HepG2 (cell line): Measurements from ENCODE around the gene CHD9. TPM values are rescaled to one million over a fixed set of nuclear protein-coding genes. Genes with fewer than 3 reads are reported as not detected.

Experiments used
- ATAC-seq: fragments of 200-7000 bp; cut with Tn5 transposase; 3 replicates; pipeline ENCODE4 v1.9.1; 2020; ENCODE audit warnings: mild to moderate bottlenecking, moderate library complexity
- BruUV-seq: library from RNA; stranded (reverse); fragments of 400-500 nt; replicated peaks from 2 replicates; lab custom pipeline; 2021; lab: Mats Ljungman, UMichigan
- CTCF ChIA-PET: fragments of 300-600 bp; formaldehyde crosslinking; extraction: SDS; loops from one replicate; lab custom pipeline; 2021; ENCODE audit warnings: low total read pairs, inconsistent platforms, low intra/inter-chr PET ratio; lab: Yijun Ruan, JAX
- POLR2A ChIA-PET: fragments of 350-600 bp; sonication (Branson Sonifier 250); formaldehyde crosslinking; loops from one replicate; lab custom pipeline; 2020; ENCODE audit warnings: antibody characterized with exemption, inconsistent platforms; lab: Yijun Ruan, JAX
- DNase-seq: peaks from one replicate; pipeline ENCODE4 v3.0.0-alpha.2; 2015; ENCODE audit warnings: low spot score
- FAIRE-seq: peaks from 3 replicates; lab custom pipeline; 2011; peaks lifted over from hg19 to GRCh38; lab: Jason Lieb, UNC
- H2AFZ ChIP-seq: one replicate; pipeline ENCODE4 v1.6.1; 2011; ENCODE audit warnings: low read length, inconsistent platforms
- H3K27ac ChIP-seq: fragments of 300-600 bp; 3 replicates; pipeline ENCODE4 v1.8.0; 2011; ENCODE audit warnings: mixed run types, mild to moderate bottlenecking, mixed read lengths, low read length, inconsistent platforms; ENCODE audit not compliant: insufficient read depth; ENCODE audit errors: extremely low read length
- H3K27me3 ChIP-seq, 2 experiments: fragments of 200-600 bp in 1 of 2; 2 replicates in 1 of 2; 3 replicates in 1 of 2; pipeline versions ENCODE4 v1.6.0 to v1.8.0; 2011; ENCODE audit warnings: low read length in 2 of 2, mild to moderate bottlenecking in 2 of 2, moderate library complexity in 2 of 2, inconsistent platforms in 1 of 2; ENCODE audit not compliant: insufficient read depth in 2 of 2, control insufficient read depth in 1 of 2
- H3K36me3 ChIP-seq, 2 experiments: fragments of 200-600 bp in 1 of 2; replicated peaks in 1 of 2; 2 replicates in 1 of 2; 3 replicates in 1 of 2; pipeline versions ENCODE4 v1.5.1 to v1.8.0; 2011; ENCODE audit warnings: low read length in 2 of 2, inconsistent platforms in 1 of 2; ENCODE audit not compliant: insufficient read depth in 2 of 2, control insufficient read depth in 1 of 2
- H3K4me1 ChIP-seq: 2 replicates; pipeline ENCODE4 v1.5.1; 2012; ENCODE audit warnings: low read length, inconsistent platforms; ENCODE audit not compliant: insufficient read depth
- H3K4me2 ChIP-seq: 2 replicates; pipeline ENCODE4 v1.6.0; 2011; ENCODE audit warnings: low read depth, low read length, inconsistent platforms
- H3K4me3 ChIP-seq, 3 experiments: fragments of 200-600 bp in 1 of 3; sonication (generic), shearing (Covaris generic) in 1 of 3; replicated peaks in 1 of 3; 2 replicates each; pipeline ENCODE4 v1.5.1; 2011 to 2016; ENCODE audit warnings: low read length in 3 of 3, inconsistent platforms in 2 of 3, low read depth in 2 of 3, mild to moderate bottlenecking in 2 of 3, control low read depth in 1 of 3, mixed read lengths in 1 of 3; ENCODE audit not compliant: insufficient read depth in 1 of 3
- H3K79me2 ChIP-seq: one replicate; pipeline ENCODE4 v1.6.1; 2011; ENCODE audit warnings: low read length, inconsistent platforms; ENCODE audit not compliant: insufficient read depth
- H3K9ac ChIP-seq: 2 replicates; pipeline ENCODE4 v1.6.0; 2011; ENCODE audit warnings: mild to moderate bottlenecking, low read depth, low read length, inconsistent platforms; ENCODE audit not compliant: insufficient read depth
- H3K9me3 ChIP-seq: 2 replicates; pipeline ENCODE4 v1.5.1; 2012; ENCODE audit warnings: mild to moderate bottlenecking, low read length
- H4K20me1 ChIP-seq: 2 replicates; pipeline ENCODE4 v1.6.0; 2011; ENCODE audit warnings: inconsistent platforms, mild to moderate bottlenecking, low read length, moderate library complexity; ENCODE audit not compliant: insufficient read depth
- AKAP8 ChIP-seq: sonication (generic); formaldehyde crosslinking; IDR thresholded peaks from 2 replicates; pipeline ENCODE4 v1.5.1; 2020; ENCODE audit warnings: mild to moderate bottlenecking, missing genetic modification reagents
- CBX5 ChIP-seq: sonication (generic); formaldehyde crosslinking; IDR thresholded peaks from 2 replicates; pipeline ENCODE4 v1.4.0; 2020; ENCODE audit warnings: missing genetic modification reagents, borderline replicate concordance
- MAFF ChIP-seq: IDR thresholded peaks from 2 replicates; pipeline ENCODE4 v1.6.1; 2011; ENCODE audit warnings: low read depth, low read length, improper control_type of control experiment
- PITX1 ChIP-seq: sonication (generic); formaldehyde crosslinking; IDR thresholded peaks from 2 replicates; pipeline ENCODE4 v1.5.1; 2020; ENCODE audit warnings: mild to moderate bottlenecking, missing genetic modification reagents
- SMAD9 ChIP-seq: sonication (generic); formaldehyde crosslinking; IDR thresholded peaks from 2 replicates; pipeline ENCODE4 v1.5.1; 2020; ENCODE audit warnings: mild to moderate bottlenecking, missing genetic modification reagents
- ZFP36 ChIP-seq: fragments of 150-350 bp; IDR thresholded peaks from 2 replicates; pipeline ENCODE4 v1.6.1; 2018; ENCODE audit warnings: borderline replicate concordance, low read length, low read depth; ENCODE audit not compliant: partially characterized antibody
- ZNF143 ChIP-seq: sonication (generic); formaldehyde crosslinking; IDR thresholded peaks from 2 replicates; pipeline ENCODE4 v1.4.0; 2020; ENCODE audit warnings: missing genetic modification reagents
- ZNF337 ChIP-seq: sonication (generic); formaldehyde crosslinking; IDR thresholded peaks from 2 replicates; pipeline ENCODE4 v1.5.1; 2020; ENCODE audit warnings: missing genetic modification reagents, low read depth, mild to moderate bottlenecking, borderline replicate concordance
- ZNF446 ChIP-seq: sonication (generic); formaldehyde crosslinking; IDR thresholded peaks from 2 replicates; pipeline ENCODE4 v1.5.0; 2020; ENCODE audit warnings: mild to moderate bottlenecking, missing genetic modification reagents
- ZNF619 ChIP-seq: sonication (generic); formaldehyde crosslinking; IDR thresholded peaks from 2 replicates; pipeline ENCODE4 v1.4.0; 2020; ENCODE audit warnings: mild to moderate bottlenecking, missing genetic modification reagents
- WGBS: methylation state at CpG from one replicate; pipeline ENCODE4 v1.1.6; 2017; ENCODE audit warnings: low lambda C conversion rate; 5-methylcytosine and 5-hydroxymethylcytosine counted together
- in situ Hi-C: cut with HindIII; loops from 2 replicates; pipeline ENCODE4 v1.10.0; 2017; ENCODE audit warnings: low pct_unique_long_range_greater_than_20kb; ENCODE audit not compliant: extremely low pct_ligation_motif_present
- intact Hi-C: fragments of 100-400 bp; cut with micrococcal nuclease; formaldehyde crosslinking; loops from one replicate; pipeline ENCODE4 v1.10.0; 2022; ENCODE audit not compliant: unreplicated experiment
- polyA plus RNA-seq, 8 experiments: library from polyadenylated mRNA; depleted of rRNA in 3 of 8; stranded (reverse) in 7 of 8; unstranded in 1 of 8; fragments of >200 nt; fragmentation: Illumina TruSeq in 4 of 8; extraction: Trizol in 4 of 8; gene quantifications; 2 replicates each; pipeline versions ENCODE4 v1.2.1 to v1.2.3, GENCODE V29; 2011 to 2016; ENCODE audit warnings: low read depth in 4 of 8, missing spikeins in 1 of 8, mixed read lengths in 1 of 8; ENCODE audit not compliant: insufficient read depth in 1 of 8
- total RNA-seq, 5 experiments: library from RNA; depleted of rRNA; stranded (reverse); fragments of >200 nt; fragmentation: Illumina TruSeq; extraction: Trizol; gene quantifications; 2 replicates each; pipeline ENCODE4 v1.2.3, GENCODE V29; 2016; ENCODE audit warnings: low read depth in 1 of 5
- TF ChIP-seq, protein P1 (sequence below): sonication (generic); formaldehyde crosslinking; IDR thresholded peaks from 2 replicates; pipeline ENCODE4 v1.5.0; 2020; ENCODE audit warnings: mild to moderate bottlenecking, missing genetic modification reagents
- TF ChIP-seq, protein P2 (sequence below): sonication (generic); formaldehyde crosslinking; IDR thresholded peaks from 2 replicates; pipeline ENCODE4 v1.5.0; 2020; ENCODE audit warnings: missing genetic modification reagents

The CHD9 gene
- total and polyA plus RNA-seq, 2 of the 13 experiments (the other 11 are each of a cell fraction or from before 2014, with no cell fraction given) = 23.4 to 27.7 TPM

GRCh38 chr16:53235851-53236250, 181.1 kb downstream of the CHD9 start:
- H3K4me2 ChIP-seq = no peak overlapping the region
- no peak overlapping the region for H3K4me3 ChIP-seq
- H3K79me2 ChIP-seq = no peaks in the 10 kb centered on the region
- H4K20me1 ChIP-seq = no peaks in the 10 kb centered on the region
- FAIRE-seq = no peak
- TF ChIP-seq PITX1 (CRISPR knock-in tag) = no peak
- TF ChIP-seq ZNF337 (CRISPR knock-in tag) = no peak
- no peak for TF ChIP-seq ZFP36
- TF ChIP-seq ZNF446 (CRISPR knock-in tag) = no peak
- no peak for TF ChIP-seq MAFF
- no peak for TF ChIP-seq CBX5 (CRISPR knock-in tag)
- TF ChIP-seq ZNF143 (CRISPR knock-in tag) = no peak
- TF ChIP-seq, protein P1, sequence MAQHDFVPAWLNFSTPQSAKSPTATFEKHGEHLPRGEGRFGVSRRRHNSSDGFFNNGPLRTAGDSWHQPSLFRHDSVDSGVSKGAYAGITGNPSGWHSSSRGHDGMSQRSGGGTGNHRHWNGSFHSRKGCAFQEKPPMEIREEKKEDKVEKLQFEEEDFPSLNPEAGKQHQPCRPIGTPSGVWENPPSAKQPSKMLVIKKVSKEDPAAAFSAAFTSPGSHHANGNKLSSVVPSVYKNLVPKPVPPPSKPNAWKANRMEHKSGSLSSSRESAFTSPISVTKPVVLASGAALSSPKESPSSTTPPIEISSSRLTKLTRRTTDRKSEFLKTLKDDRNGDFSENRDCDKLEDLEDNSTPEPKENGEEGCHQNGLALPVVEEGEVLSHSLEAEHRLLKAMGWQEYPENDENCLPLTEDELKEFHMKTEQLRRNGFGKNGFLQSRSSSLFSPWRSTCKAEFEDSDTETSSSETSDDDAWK (CRISPR knock-in tag) = no peak
- TF ChIP-seq, protein P2, sequence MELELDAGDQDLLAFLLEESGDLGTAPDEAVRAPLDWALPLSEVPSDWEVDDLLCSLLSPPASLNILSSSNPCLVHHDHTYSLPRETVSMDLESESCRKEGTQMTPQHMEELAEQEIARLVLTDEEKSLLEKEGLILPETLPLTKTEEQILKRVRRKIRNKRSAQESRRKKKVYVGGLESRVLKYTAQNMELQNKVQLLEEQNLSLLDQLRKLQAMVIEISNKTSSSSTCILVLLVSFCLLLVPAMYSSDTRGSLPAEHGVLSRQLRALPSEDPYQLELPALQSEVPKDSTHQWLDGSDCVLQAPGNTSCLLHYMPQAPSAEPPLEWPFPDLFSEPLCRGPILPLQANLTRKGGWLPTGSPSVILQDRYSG = no peak
- TF ChIP-seq AKAP8 = no peak
- no peak for TF ChIP-seq SMAD9 (CRISPR knock-in tag)
- TF ChIP-seq ZNF619 (CRISPR knock-in tag) = no peak
- in situ Hi-C loops (no loop called here), intact Hi-C loops (no loop called here)
- peaks cover 9 to 61% of the 10 kb centered on the region in 2 experiments for H3K36me3 ChIP-seq
- no peak overlapping the region for H3K9ac ChIP-seq
- WGBS = 93% methylated on average over 3 of the region's 3 CpGs
- DNase-seq = no peak
- ChIA-PET POLR2A (no interaction called here), CTCF (no interaction called here)
- BruUV-seq = no TSS peak
- H3K9me3 ChIP-seq = no peaks in the 10 kb centered on the region
- ATAC-seq = no peak
- H3K27ac ChIP-seq = no peak overlapping the region
- H3K4me1 ChIP-seq = no peaks in the 10 kb centered on the region
- no peaks in the 10 kb centered on the region for H3K27me3 ChIP-seq
- H2AFZ ChIP-seq = no peak overlapping the region
